Epithelial cell of alveolus of lung (primary cell): ENCODE results near the gene PLGLB2. TPM values are rescaled to one million over a fixed set of nuclear protein-coding genes. Genes with fewer than 3 reads are reported as not detected.

ENCODE experiments used
- total RNA-seq: library from RNA; depleted of rRNA; stranded (reverse); fragments of >200 nt; gene quantifications from 2 replicates; pipeline ENCODE4 v1.2.1, GENCODE V29; 2015

The PLGLB2 gene
- 0.32 TPM in 1 of 2 replicates, not detected in the other for total RNA-seq

GRCh38 chr2:87747791-87748190, at the start of gene PLGLB2:
Gene PLGLB2, plus strand, starts transcription at chr2:87748087. Its CDS starts 67 bp downstream, at chr2:87748154.

Other genes starting within 250 kb of the PLGLB2 start
- 0.65 TPM in 1 of 2 replicates, not detected in the other for gene RGPD2, start 77.7 kb downstream of the PLGLB2 start, total RNA-seq